ENCODE data around the gene CIBAR2.

Gene CIBAR2

DNA sequence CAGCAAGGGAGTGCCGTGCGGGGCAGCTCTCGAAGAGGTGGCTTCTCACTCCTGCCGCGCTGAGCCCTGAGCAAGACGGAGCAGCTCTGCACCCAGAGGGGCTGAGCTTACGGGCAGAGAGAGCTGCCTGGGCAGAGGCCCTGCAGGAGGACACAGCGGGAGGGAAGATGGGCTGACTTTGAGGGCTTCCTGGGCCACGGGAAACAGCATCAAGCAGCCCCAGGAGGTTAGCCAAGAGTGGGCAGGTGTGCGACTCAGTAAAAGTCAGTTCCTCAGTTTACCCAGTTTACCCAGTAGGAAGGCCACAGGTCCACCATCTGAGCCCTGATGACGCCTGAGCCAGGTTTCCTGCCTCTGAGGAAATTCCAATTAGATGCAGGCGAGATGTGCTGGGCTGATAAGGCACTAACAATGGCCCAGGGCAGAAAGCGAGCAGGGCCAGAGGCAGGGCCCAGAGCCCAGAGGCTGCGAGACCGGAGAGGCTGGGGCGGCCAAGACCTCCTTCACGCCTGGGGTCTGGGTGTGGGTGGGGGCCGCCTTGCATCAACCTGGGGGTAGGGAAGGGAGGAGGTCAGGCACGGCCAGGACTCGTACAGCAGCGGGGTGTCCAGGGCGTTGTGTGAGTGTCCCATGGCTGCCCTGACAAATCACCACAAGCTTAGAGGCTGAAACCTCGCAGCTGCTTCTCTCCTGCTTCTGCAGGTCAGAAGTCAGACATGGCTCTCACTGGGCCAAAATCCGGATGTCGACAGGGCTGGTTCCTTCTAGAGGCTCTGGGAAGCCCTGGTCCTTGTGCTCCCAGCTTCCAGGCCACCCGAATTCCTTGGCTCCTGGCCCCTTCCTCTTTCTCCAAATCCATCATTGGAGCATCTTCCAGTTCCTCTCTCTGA, 32.0 kb upstream of the CIBAR2 start:
- no peak for DNase-seq

DNA sequence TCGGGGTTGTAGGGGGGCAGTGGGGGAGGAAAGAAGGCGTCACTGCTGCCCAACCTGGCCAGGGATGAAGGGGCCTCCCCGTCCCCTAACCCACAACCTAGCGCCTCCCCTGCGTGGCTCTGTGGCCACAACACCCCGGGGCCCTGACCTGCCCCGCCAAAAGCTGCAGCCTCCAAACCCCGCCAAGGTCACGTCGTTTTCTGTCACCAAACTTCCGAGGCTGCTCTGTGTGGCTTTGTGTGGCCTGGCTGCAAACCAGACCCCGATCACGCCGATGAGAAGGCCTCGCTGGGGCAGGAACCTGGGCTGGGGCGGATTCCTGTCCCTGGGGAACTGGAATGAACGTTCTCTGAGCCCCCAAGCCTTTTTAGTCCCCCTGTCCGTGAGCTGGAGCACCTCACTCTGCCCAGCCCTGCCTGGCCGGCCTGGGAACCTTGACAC, 30.5 kb upstream of the CIBAR2 start:
- no peak for DNase-seq

DNA sequence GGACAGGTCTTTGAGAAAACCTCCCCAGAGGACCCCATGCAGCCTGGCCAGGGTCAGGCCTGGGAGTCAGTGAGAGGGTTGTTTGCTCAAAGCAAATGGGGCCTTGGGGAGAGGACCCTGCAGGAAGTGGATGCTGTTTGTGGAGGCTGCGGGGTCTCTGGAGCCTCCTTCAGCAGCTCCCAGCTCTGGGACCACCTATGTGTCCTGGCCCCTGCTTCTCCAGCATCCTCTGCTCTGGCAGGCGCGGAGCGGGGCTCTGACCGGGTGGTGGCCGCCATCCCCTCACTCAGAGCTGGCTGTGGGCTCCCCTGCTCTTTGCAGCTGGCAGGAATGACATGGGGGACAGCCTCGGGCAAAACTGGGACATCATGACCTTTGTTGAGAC, 29.8 kb upstream of the CIBAR2 start:
- DNase-seq = no peak

- DNase-seq = no peak
Observed at GRCh38 chr16:85141491-85142128, 29.3 kb upstream of the CIBAR2 start.

DNA sequence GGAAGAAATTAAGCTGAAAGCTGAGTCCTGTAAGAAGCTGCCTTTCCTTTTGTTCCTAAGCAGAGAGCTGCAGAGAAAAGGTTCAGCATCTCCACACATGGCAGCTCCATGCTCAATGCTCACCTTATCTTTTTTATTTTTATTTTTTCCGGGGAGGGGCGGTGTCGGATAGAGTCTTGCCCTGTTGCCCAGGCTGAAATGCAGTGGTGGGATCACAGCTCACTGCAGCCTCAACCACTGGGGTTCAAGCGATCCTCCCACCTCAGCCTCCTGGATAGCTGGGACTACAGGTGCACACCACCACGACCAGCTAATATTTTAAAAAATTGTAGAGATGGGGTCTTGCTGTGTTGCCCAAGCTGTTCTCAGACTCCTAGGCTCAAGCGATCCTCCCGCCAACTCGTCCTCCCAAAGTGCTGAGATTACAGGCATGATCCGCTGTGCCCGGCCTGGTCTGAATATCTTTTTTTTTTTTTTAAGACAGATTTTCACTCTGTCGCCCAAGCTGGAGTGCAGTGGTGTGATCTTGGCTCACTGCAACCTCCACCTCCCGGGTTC, 28.3 kb upstream of the CIBAR2 start:
- no peak for DNase-seq

DNA sequence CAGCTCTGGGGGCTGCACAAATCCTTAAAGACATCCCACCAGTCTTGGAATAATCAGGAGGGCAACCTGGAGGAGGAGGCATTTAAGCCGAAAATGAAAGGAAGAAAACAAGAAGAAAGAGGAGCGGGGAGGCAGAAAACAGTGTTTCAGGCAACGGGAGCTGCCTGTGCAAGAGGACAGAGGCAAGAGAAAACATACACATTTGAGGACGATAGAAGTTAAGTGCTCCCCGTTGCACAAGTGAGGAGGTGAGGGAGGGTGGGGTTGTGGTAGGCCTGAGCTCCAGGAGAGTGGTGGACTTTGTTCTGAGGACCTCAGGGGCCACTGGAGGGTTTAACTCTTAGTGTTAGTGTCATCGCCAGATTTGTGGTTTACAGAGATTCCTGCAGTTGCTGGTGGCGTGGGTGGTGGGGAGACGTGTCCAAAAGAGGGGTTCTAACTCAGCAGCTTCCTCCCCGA, 27.6 kb upstream of the CIBAR2 start:
- DNase-seq = no peak

- DNase-seq = no peak
Observed at GRCh38 chr16:85138825-85139627, 26.8 kb upstream of the CIBAR2 start.

DNA sequence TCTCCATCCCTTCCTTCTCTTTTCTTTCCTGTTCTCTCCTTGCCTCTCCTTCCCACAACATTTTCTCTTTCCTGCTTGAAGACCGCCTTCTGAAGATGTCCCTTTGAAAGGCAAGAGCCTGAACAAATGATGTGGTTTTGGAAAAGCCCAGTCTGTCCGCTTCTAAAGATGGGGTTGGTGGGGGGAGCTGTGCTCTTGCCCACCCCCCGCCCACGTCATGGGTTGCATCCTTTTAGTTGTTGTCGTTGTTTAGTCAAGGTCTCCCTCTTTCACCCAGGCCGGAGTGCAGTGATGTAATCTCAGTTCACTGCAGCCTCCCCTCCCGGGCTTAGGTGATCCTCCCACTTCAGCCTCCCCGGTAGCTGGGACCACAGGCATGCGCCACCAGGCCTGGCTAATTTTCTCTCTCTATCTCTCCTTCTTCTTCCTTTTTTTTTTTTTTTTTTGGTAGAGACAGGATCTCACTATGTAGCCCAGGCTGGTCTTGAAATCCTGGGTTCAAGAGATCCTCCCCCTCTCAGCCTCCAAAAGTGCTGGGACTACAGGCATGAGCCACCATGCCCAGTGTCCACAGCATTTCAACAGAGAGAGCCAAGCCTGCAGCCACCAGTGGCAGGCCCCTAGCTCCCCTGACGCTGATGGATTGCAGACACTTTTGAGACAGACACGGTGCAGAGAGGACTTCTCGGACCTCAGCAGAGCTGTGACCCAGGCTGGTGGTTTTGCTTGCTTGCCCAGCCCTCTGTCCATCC, 26.0 kb upstream of the CIBAR2 start:
- DNase-seq = no peak

- no peak for DNase-seq
Observed at GRCh38 chr16:85137323-85138072, 25.2 kb upstream of the CIBAR2 start.

DNA sequence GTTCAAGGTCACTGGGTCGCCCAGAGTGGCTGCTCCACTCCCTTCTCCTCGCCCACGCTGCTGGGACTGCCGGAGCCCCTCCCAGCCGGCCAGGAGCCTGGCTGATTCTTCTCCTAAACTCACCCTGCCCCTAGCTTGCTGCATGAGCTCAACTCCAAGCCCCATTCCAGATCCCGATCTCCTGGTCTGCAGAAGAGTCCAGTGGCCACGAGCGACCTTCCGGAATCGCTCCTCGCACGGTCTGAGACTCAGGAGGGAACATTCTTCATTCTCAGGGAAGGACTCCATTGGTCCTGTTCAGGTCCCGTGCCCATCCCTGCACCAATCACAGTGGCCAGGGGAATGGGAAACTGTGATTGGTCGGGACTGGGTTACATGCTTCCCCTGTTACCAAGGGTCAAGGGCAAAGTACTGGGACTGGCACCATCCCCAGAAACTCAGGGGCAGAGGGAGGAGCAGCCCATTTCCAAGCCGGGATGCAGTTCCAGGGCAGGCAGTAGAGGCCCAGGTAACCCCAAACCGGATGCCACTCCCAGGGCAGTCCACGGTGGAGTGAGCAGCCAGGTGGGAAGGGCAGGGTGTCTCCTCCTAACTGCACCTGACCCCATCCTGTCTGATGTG, 24.5 kb upstream of the CIBAR2 start:
- DNase-seq = no peak

DNA sequence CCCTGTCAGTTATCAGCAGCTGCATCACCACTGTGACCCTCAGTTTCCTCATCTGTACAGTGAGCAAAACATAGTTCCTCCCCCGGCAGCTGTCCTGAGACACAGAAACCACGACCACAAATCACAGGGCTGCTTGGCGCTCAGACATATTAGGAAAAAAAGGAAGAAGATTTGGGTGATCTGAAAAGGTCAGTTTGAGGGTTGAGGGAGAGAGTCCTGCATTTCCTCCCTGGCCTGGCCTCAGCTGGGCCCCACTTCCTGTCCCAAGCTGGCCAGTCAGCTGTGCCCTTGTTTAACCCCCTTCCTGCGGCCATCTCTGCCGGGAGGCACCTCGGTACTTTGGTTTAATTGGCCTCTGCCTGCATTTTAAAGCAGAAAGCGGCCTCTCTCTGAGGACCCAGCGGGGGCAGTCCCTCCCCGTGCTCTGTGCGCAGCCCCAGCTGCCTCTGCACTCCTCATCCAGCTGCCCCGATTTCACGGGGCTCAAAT, 24.0 kb upstream of the CIBAR2 start:
- DNase-seq = no peak

GRCh38 chr16:85134789-85135142, 22.5 kb upstream of the CIBAR2 start:
- no peak for DNase-seq

DNA sequence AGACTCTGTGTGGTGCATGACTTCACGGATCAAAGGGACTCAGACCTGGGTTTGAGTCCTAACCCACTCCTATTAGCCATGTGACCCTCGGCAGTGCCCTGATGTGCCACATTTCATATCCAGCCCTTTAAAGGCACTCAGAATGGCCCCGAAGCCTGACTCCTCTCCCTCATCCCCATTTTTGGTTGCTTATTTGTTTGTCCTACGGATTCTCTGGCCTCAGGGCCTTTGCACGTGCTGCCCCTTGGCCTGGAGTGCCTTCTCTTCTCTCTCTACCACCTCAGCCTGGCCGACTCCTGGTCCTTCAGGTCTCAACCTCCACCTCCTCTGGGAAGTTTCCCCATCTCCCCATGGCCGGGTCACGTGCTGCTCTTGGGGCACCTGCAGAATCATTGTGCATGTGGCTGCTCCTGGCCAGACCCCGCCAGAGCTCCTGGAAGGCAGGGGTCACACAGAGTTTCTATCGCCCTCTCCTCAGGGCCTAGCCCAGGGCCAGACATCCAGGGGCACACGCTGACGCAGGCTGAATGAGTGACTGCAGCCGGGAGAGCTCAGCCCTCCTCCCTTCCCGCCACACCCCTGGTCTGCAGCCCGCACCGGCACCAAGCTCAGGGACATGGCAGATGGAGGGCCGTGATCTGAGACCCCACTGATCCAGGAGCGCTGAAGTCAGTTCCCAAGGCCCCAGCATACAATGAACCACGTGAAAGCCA, 22.0 kb upstream of the CIBAR2 start:
- no peak for DNase-seq

- no peak for DNase-seq
Observed at GRCh38 chr16:85133290-85133599, 21.0 kb upstream of the CIBAR2 start.

- DNase-seq = no peak
Observed at GRCh38 chr16:85132456-85133289, 20.4 kb upstream of the CIBAR2 start.

DNA sequence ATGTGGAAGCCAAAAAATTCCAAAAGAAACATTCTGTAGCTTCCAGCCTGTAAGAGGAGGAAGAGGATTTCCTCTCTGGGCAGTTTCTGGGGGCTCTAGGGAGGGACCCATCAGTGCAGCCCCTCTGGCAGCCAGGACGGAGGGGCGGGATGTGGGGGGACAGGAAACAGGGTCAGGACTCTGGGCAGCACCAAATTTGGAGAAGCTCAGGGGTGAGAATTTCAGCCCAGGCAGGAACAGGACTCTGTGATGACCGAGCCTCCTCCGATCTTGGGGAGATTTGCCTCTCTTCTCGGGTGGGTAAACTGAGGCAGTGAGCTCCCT, 18.4 kb upstream of the CIBAR2 start:
- DNase-seq = no peak

GRCh38 chr16:85129876-85130704, 17.8 kb upstream of the CIBAR2 start:
- DNase-seq = no peak

- DNase-seq = no peak
Observed at GRCh38 chr16:85128079-85128837, 16.0 kb upstream of the CIBAR2 start.
